GM23248 (cell line): Measurements from ENCODE around the gene MARCHF4.

Experiments used
- EZH2 ChIP-seq: fragments of 200-600 bp; sonication (generic); IDR thresholded peaks from 2 replicates; pipeline ENCODE4 v1.6.1; 2018; ENCODE audit warnings: antibody characterized with exemption, mild to moderate bottlenecking; ENCODE audit not compliant: insufficient read depth, poor library complexity, severe bottlenecking
- EZH2phosphoT487 ChIP-seq: fragments of 200-600 bp; sonication (generic); IDR thresholded peaks from 2 replicates; pipeline ENCODE4 v1.6.1; 2018; ENCODE audit warnings: antibody characterized with exemption, moderate library complexity, mild to moderate bottlenecking, low read depth; ENCODE audit not compliant: insufficient read depth

- TF ChIP-seq EZH2 = no peak
- no peak for TF ChIP-seq EZH2phosphoT487
Measured at GRCh38 chr2:216340280-216340631, 32.0 kb downstream of the MARCHF4 start.
